Stimulated activated CD8-positive, alpha-beta memory T cell treated with anti-CD3 and anti-CD28 coated beads, Interleukin-12 subunit alpha, Interleukin-12 subunit beta, amount 100 ng/mL, for 4 hours (primary cell): ENCODE data around the gene PANK4.

ENCODE experiments used
- DNase-seq: peaks from one replicate; pipeline ENCODE4 v3.0.0-alpha.2; 2020; ENCODE audit warnings: low read depth

PANK4 gene

GRCh38 chr1:2544875-2545640 lies 18.7 kb upstream of the PANK4 start:
- DNase-seq = no peak

GRCh38 chr1:2544093-2544874 lies 17.9 kb upstream of the PANK4 start:
- DNase-seq = no peak

GRCh38 chr1:2543543-2544092 lies 17.2 kb upstream of the PANK4 start:
- DNase-seq = peak; percentile 33

- DNase-seq = no peak
Measured at GRCh38 chr1:2542246-2542915, 16.0 kb upstream of the PANK4 start.

- DNase-seq = no peak
Measured at GRCh38 chr1:2541619-2542245, 15.3 kb upstream of the PANK4 start.

- DNase-seq = no peak
Measured at GRCh38 chr1:2540816-2541492, 14.6 kb upstream of the PANK4 start.

- DNase-seq = no peak
Measured at GRCh38 chr1:2539312-2539907, 13.0 kb upstream of the PANK4 start.

GRCh38 chr1:2538872-2539271 lies 12.5 kb upstream of the PANK4 start:
- no peak for DNase-seq

GRCh38 chr1:2538376-2538775 lies 12.0 kb upstream of the PANK4 start:
- DNase-seq = no peak

GRCh38 chr1:2537784-2538115 lies 11.4 kb upstream of the PANK4 start:
- DNase-seq = no peak

GRCh38 chr1:2535981-2536380 lies 9.6 kb upstream of the PANK4 start:
- DNase-seq = no peak

GRCh38 chr1:2535455-2535854 lies 9.1 kb upstream of the PANK4 start:
- DNase-seq = no peak

GRCh38 chr1:2534687-2535441 lies 8.5 kb upstream of the PANK4 start:
- DNase-seq = no peak

GRCh38 chr1:2534315-2534686 lies 7.9 kb upstream of the PANK4 start:
- no peak for DNase-seq

GRCh38 chr1:2533365-2533764 lies 7.0 kb upstream of the PANK4 start:
- DNase-seq = no peak

- DNase-seq = no peak
Measured at GRCh38 chr1:2532485-2533160, 6.2 kb upstream of the PANK4 start.

- DNase-seq = no peak
Measured at GRCh38 chr1:2530513-2531361, 4.3 kb upstream of the PANK4 start.

GRCh38 chr1:2529784-2530512 lies 3.6 kb upstream of the PANK4 start, which contains the start of gene HES5:
Gene HES5, minus strand, starts transcription at chr1:2530263. Its CDS starts 99 bp downstream, at chr1:2530164.
- DNase-seq = no peak
